Neural cell (in vitro differentiated cells): ENCODE results near the gene CEP128. TPM values are rescaled to one million over a fixed set of nuclear protein-coding genes. Genes with fewer than 3 reads are reported as not detected.

Source experiments
- H2AFZ ChIP-seq: fragments of 200-600, 300-800 bp; sonication (generic), shearing (Covaris generic); 2 replicates; pipeline ENCODE4 v1.6.0; 2014; ENCODE audit warnings: low read depth, mild to moderate bottlenecking, antibody characterized with exemption, low read length, moderate library complexity
- H3F3A ChIP-seq: fragments of 200-600 bp; shearing (Covaris generic); 2 replicates; pipeline ENCODE4 v1.6.1; 2016; ENCODE audit warnings: mild to moderate bottlenecking, moderate library complexity, mixed read lengths, antibody characterized with exemption, low read length; ENCODE audit not compliant: insufficient read depth, poor library complexity, severe bottlenecking
- H3K27ac ChIP-seq: fragments of 200-600, 300-800 bp; sonication (generic), shearing (Covaris generic); 2 replicates; pipeline ENCODE4 v1.5.1; 2014; ENCODE audit warnings: mild to moderate bottlenecking, low read length, moderate library complexity
- H3K27me3 ChIP-seq: fragments of 300-800, 200-600 bp; sonication (generic), shearing (Covaris generic); 2 replicates; pipeline ENCODE4 v1.6.0; 2014; ENCODE audit warnings: mild to moderate bottlenecking, low read depth, low read length, moderate library complexity; ENCODE audit not compliant: insufficient read depth
- H3K36me3 ChIP-seq: fragments of 300-800, 200-600 bp; sonication (generic), shearing (Covaris generic); 2 replicates; pipeline ENCODE4 v1.5.1; 2014; ENCODE audit warnings: mild to moderate bottlenecking, antibody characterized with exemption, low read length, moderate library complexity; ENCODE audit not compliant: insufficient read depth
- H3K4me2 ChIP-seq: fragments of 300-800, 200-600 bp; sonication (generic), shearing (Covaris generic); 2 replicates; pipeline ENCODE4 v1.6.0; 2014; ENCODE audit warnings: mild to moderate bottlenecking, low read length
- H3K4me3 ChIP-seq: fragments of 300-800, 200-600 bp; sonication (generic), shearing (Covaris generic); 2 replicates; pipeline ENCODE4 v1.5.1; 2014; ENCODE audit warnings: mild to moderate bottlenecking, low read length, moderate library complexity
- H3K79me2 ChIP-seq: fragments of 200-600 bp; shearing (Covaris generic); replicated peaks from 2 replicates; pipeline ENCODE4 v1.6.0; 2014; ENCODE audit warnings: mild to moderate bottlenecking, low read length, moderate library complexity; ENCODE audit not compliant: insufficient read depth
- H3K9ac ChIP-seq: fragments of 300-800, 200-600 bp; sonication (generic), shearing (Covaris generic); 2 replicates; pipeline ENCODE4 v1.6.1; 2016; ENCODE audit warnings: mild to moderate bottlenecking, low read length, mixed read lengths
- H3K9me2 ChIP-seq: fragments of 200-600 bp; shearing (Covaris generic); 2 replicates; pipeline ENCODE4 v1.6.1; 2016; ENCODE audit warnings: mild to moderate bottlenecking, low read length, mixed read lengths; ENCODE audit not compliant: insufficient read depth
- H3K9me3 ChIP-seq: fragments of 200-600, 300-800 bp; sonication (generic), shearing (Covaris generic); 2 replicates; pipeline ENCODE4 v1.6.1; 2016; ENCODE audit warnings: mild to moderate bottlenecking, mixed run types, low read length, moderate library complexity, mixed read lengths
- H4K20me1 ChIP-seq: fragments of 200-600 bp; shearing (Covaris generic); 2 replicates; pipeline ENCODE4 v1.6.1; 2016; ENCODE audit warnings: mild to moderate bottlenecking, mixed run types; ENCODE audit not compliant: insufficient read depth
- EP300 ChIP-seq: fragments of 450-650 bp; conservative IDR thresholded peaks from 2 replicates; pipeline ENCODE4 v1.6.1; 2014; ENCODE audit warnings: antibody characterized with exemption, mild to moderate bottlenecking, moderate library complexity; ENCODE audit not compliant: poor library complexity, severe bottlenecking
- EZH2 ChIP-seq: fragments of 200-600, 300-800 bp; shearing (Covaris generic), sonication (generic); IDR thresholded peaks from 2 replicates; pipeline ENCODE4 v1.6.1; 2014; ENCODE audit warnings: antibody characterized with exemption, low read length, borderline replicate concordance, mild to moderate bottlenecking; ENCODE audit not compliant: insufficient read depth, poor library complexity, severe bottlenecking
- MXI1 ChIP-seq: fragments of 450-650 bp; conservative IDR thresholded peaks from 2 replicates; pipeline ENCODE4 v1.6.1; 2014; ENCODE audit warnings: antibody characterized with exemption, mild to moderate bottlenecking; ENCODE audit not compliant: poor library complexity, severe bottlenecking
- POLR2AphosphoS5 ChIP-seq: IDR thresholded peaks from 2 replicates; pipeline ENCODE4 v1.6.1; 2012
- RAD21 ChIP-seq: fragments of 450-650 bp; conservative IDR thresholded peaks from 2 replicates; pipeline ENCODE4 v1.6.1; 2014; ENCODE audit warnings: antibody characterized with exemption, mild to moderate bottlenecking, moderate library complexity
- SMC3 ChIP-seq: fragments of 450-650 bp; conservative IDR thresholded peaks from 2 replicates; pipeline ENCODE4 v1.6.1; 2014; ENCODE audit warnings: antibody characterized with exemption, mild to moderate bottlenecking, moderate library complexity; ENCODE audit not compliant: poor library complexity
- TAF1 ChIP-seq: IDR thresholded peaks from 2 replicates; pipeline ENCODE4 v1.6.1; 2012; ENCODE audit warnings: low read depth
- polyA plus RNA-seq: library from polyadenylated mRNA; depleted of rRNA; stranded (reverse); fragments of >200 nt; gene quantifications from 2 replicates; pipeline ENCODE4 v1.2.3, GENCODE V29; 2014
- TF ChIP-seq, protein P1 (sequence below): IDR thresholded peaks from 2 replicates; pipeline ENCODE4 v1.6.1; 2012; ENCODE audit warnings: borderline replicate concordance
- TF ChIP-seq, protein P2 (sequence below): fragments of 450-650 bp; IDR thresholded peaks from 2 replicates; pipeline ENCODE4 v1.5.1; 2014; ENCODE audit warnings: antibody characterized with exemption, mild to moderate bottlenecking, moderate library complexity; ENCODE audit not compliant: poor library complexity, severe bottlenecking

The CEP128 gene
- polyA plus RNA-seq, 1 donor from 2014 or later, result 5.5 TPM

- no peaks in the 10 kb centered on the region for H3K36me3 ChIP-seq
- no peak overlapping the region for H2AFZ ChIP-seq
- no peak overlapping the region for H3K9ac ChIP-seq
- H4K20me1 ChIP-seq, result no peaks in the 10 kb centered on the region
- H3K27ac ChIP-seq, result no peak overlapping the region
- H3K9me3 ChIP-seq, result no peaks in the 10 kb centered on the region
- no peaks in the 10 kb centered on the region for H3F3A ChIP-seq
- H3K4me3 ChIP-seq, result no peak overlapping the region
- H3K27me3 ChIP-seq, result no peaks in the 10 kb centered on the region
- H3K4me2 ChIP-seq, result no peak overlapping the region
- H3K79me2 ChIP-seq, result no peaks in the 10 kb centered on the region
- no peaks in the 10 kb centered on the region for H3K9me2 ChIP-seq
- TF ChIP-seq MXI1, result no peak
- TF ChIP-seq SMC3, result no peak
- TF ChIP-seq RAD21, result no peak
- TF ChIP-seq EP300, result no peak
- TF ChIP-seq EZH2, result no peak
- TF ChIP-seq POLR2AphosphoS5, result no peak
- TF ChIP-seq, protein P1, sequence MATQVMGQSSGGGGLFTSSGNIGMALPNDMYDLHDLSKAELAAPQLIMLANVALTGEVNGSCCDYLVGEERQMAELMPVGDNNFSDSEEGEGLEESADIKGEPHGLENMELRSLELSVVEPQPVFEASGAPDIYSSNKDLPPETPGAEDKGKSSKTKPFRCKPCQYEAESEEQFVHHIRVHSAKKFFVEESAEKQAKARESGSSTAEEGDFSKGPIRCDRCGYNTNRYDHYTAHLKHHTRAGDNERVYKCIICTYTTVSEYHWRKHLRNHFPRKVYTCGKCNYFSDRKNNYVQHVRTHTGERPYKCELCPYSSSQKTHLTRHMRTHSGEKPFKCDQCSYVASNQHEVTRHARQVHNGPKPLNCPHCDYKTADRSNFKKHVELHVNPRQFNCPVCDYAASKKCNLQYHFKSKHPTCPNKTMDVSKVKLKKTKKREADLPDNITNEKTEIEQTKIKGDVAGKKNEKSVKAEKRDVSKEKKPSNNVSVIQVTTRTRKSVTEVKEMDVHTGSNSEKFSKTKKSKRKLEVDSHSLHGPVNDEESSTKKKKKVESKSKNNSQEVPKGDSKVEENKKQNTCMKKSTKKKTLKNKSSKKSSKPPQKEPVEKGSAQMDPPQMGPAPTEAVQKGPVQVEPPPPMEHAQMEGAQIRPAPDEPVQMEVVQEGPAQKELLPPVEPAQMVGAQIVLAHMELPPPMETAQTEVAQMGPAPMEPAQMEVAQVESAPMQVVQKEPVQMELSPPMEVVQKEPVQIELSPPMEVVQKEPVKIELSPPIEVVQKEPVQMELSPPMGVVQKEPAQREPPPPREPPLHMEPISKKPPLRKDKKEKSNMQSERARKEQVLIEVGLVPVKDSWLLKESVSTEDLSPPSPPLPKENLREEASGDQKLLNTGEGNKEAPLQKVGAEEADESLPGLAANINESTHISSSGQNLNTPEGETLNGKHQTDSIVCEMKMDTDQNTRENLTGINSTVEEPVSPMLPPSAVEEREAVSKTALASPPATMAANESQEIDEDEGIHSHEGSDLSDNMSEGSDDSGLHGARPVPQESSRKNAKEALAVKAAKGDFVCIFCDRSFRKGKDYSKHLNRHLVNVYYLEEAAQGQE, result no peak
- no peak for TF ChIP-seq TAF1
- TF ChIP-seq, protein P2, sequence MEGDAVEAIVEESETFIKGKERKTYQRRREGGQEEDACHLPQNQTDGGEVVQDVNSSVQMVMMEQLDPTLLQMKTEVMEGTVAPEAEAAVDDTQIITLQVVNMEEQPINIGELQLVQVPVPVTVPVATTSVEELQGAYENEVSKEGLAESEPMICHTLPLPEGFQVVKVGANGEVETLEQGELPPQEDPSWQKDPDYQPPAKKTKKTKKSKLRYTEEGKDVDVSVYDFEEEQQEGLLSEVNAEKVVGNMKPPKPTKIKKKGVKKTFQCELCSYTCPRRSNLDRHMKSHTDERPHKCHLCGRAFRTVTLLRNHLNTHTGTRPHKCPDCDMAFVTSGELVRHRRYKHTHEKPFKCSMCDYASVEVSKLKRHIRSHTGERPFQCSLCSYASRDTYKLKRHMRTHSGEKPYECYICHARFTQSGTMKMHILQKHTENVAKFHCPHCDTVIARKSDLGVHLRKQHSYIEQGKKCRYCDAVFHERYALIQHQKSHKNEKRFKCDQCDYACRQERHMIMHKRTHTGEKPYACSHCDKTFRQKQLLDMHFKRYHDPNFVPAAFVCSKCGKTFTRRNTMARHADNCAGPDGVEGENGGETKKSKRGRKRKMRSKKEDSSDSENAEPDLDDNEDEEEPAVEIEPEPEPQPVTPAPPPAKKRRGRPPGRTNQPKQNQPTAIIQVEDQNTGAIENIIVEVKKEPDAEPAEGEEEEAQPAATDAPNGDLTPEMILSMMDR, result no peak
These were observed 356.1 kb downstream of the CEP128 start for GRCh38 chr14:80585506-80585835.

DNA sequence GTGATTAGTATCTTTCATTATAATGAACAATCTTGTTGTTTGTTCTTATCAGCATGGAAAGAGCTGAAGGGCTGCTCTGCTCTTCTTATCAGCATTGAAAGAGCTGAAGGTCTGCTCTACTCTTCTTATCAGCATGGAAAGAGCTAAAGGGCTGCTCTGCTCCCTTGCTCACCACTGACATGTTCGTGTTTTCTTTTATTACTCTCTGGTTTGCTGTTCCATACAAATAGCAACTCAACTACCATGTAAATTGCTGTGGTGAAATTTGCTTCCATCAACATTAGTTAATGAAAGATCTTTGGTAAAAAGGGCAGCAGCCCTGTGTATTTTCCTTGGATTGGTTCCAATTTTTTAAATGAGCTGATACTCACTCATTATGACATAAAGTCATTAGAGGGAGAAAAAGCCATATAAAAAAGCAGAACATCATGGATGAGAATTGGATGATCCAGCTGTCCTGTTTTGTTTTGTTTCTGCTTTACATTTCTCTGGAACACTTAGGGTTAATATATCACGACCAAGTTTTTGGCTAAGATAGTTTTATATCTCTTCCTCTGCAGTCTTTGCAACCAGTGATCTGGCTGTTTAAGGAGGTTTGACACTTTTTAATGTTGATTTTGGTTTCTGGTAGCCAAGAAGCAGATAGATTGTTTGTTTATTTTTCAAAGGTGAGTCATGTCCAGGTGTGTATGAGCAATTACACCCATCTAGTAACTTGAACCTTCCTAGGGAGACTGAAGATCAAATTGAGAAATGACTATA lies 356.6 kb downstream of the CEP128 start:
- H4K20me1 ChIP-seq, result no peaks in the 10 kb centered on the region
- no peaks in the 10 kb centered on the region for H3K9me3 ChIP-seq
- H3F3A ChIP-seq, result no peaks in the 10 kb centered on the region
- H2AFZ ChIP-seq, result no peak overlapping the region
- no peak for TF ChIP-seq TAF1
- no peak for TF ChIP-seq RAD21
- TF ChIP-seq, protein P1, result no peak
- TF ChIP-seq SMC3, result no peak
- TF ChIP-seq MXI1, result no peak
- TF ChIP-seq EZH2, result no peak
- no peak for TF ChIP-seq POLR2AphosphoS5
- no peak for TF ChIP-seq EP300
- TF ChIP-seq, protein P2, result no peak
- H3K27ac ChIP-seq, result no peak overlapping the region
- H3K4me3 ChIP-seq, result no peak overlapping the region
- H3K36me3 ChIP-seq, result no peaks in the 10 kb centered on the region
- H3K9me2 ChIP-seq, result no peaks in the 10 kb centered on the region
- no peaks in the 10 kb centered on the region for H3K27me3 ChIP-seq
- H3K4me2 ChIP-seq, result no peak overlapping the region
- no peak overlapping the region for H3K9ac ChIP-seq
- H3K79me2 ChIP-seq, result no peaks in the 10 kb centered on the region
